K562 (cell line): ENCODE data around the gene MLANA. TPM values are rescaled to one million over a fixed set of nuclear protein-coding genes. Genes with fewer than 3 reads are reported as not detected.

Experiments
- ATAC-seq: fragments of 200-7000 bp; cut with Tn5 transposase; 3 replicates; pipeline ENCODE4 v1.9.1; 2020; ENCODE audit warnings: moderate library complexity
- BruUV-seq: library from RNA; stranded (reverse); fragments of 400-500 nt; replicated peaks from 2 replicates; lab custom pipeline; 2021; lab: Mats Ljungman, UMichigan
- CTCF ChIA-PET: fragments of 300-600 bp; formaldehyde crosslinking; extraction: SDS; loops from one replicate; lab custom pipeline; 2021; ENCODE audit warnings: low intra/inter-chr PET ratio; lab: Yijun Ruan, JAX
- POLR2A ChIA-PET: fragments of 300-600, 350-650 bp; sonication (Branson Sonifier 250); formaldehyde crosslinking; extraction: SDS; loops from one replicate; lab custom pipeline; 2021; ENCODE audit warnings: antibody characterized with exemption, inconsistent platforms; lab: Yijun Ruan, JAX
- DNase-seq, 4 experiments: peaks; one replicate each; pipeline versions ENCODE4 v3.0.0 to v3.0.0-alpha.2; 2011 to 2018; ENCODE audit warnings: low spot score in 3 of 4, mixed read lengths in 3 of 4; ENCODE audit errors: extremely low read depth in 1 of 4
- FAIRE-seq: peaks from 2 replicates; lab custom pipeline; 2011; peaks lifted over from hg19 to GRCh38; lab: Jason Lieb, UNC
- H2AFZ ChIP-seq: 2 replicates; pipeline ENCODE4 v1.6.0; 2011; ENCODE audit warnings: low read depth, low read length, control low read depth, inconsistent platforms
- H3K27ac ChIP-seq: fragments of 200-600 bp; 3 replicates; pipeline ENCODE4 v1.8.0; 2011; ENCODE audit warnings: low read depth, mild to moderate bottlenecking, control low read depth, inconsistent platforms, low read length, moderate library complexity, mixed read lengths; ENCODE audit errors: extremely low read depth
- H3K27me3 ChIP-seq, 2 experiments: fragments of 300-600 bp in 1 of 2; 2 replicates in 1 of 2; 3 replicates in 1 of 2; pipeline versions ENCODE4 v1.6.0 to v1.8.0; 2011; ENCODE audit warnings: inconsistent platforms in 2 of 2, low read length in 2 of 2, mild to moderate bottlenecking in 1 of 2, mixed read lengths in 1 of 2, moderate library complexity in 1 of 2; ENCODE audit not compliant: control insufficient read depth in 2 of 2, insufficient read depth in 2 of 2
- H3K36me3 ChIP-seq: fragments of 300-600 bp; 3 replicates; pipeline ENCODE4 v1.8.0; 2011; ENCODE audit warnings: mild to moderate bottlenecking, low read length, inconsistent platforms; ENCODE audit not compliant: control insufficient read depth, insufficient read depth
- H3K4me1 ChIP-seq, 2 experiments: fragments of 200-600 bp in 1 of 2; replicated peaks in 1 of 2; 2 replicates in 1 of 2; 3 replicates in 1 of 2; pipeline versions ENCODE4 v1.5.1 to v1.8.0; 2011; ENCODE audit warnings: inconsistent platforms in 2 of 2, low read length in 2 of 2, mild to moderate bottlenecking in 1 of 2, mixed read lengths in 1 of 2, moderate library complexity in 1 of 2; ENCODE audit not compliant: control insufficient read depth in 2 of 2, insufficient read depth in 2 of 2
- H3K4me2 ChIP-seq: 2 replicates; pipeline ENCODE4 v1.6.1; 2011; ENCODE audit warnings: low read length, control low read depth, inconsistent platforms, mixed read lengths; ENCODE audit not compliant: insufficient read depth
- H3K4me3 ChIP-seq: fragments of 200-600 bp; sonication (generic), shearing (Covaris generic); 2 replicates; pipeline ENCODE4 v1.5.1; 2016; ENCODE audit warnings: control low read depth, inconsistent platforms
- H3K79me2 ChIP-seq: fragments of 200-600 bp; 3 replicates; pipeline ENCODE4 v1.8.0; 2011; ENCODE audit warnings: low read length, inconsistent platforms; ENCODE audit not compliant: control insufficient read depth, insufficient read depth
- H3K9ac ChIP-seq, 2 experiments: 2 replicates each; pipeline versions ENCODE4 v1.6.0 to v1.6.1; 2011; ENCODE audit warnings: low read depth in 2 of 2, low read length in 2 of 2, control low read depth in 1 of 2, inconsistent platforms in 1 of 2, mild to moderate bottlenecking in 1 of 2, mixed read lengths in 1 of 2; ENCODE audit not compliant: insufficient read depth in 1 of 2
- H3K9me1 ChIP-seq: one replicate; pipeline ENCODE4 v1.6.0; 2011; ENCODE audit warnings: inconsistent platforms, mild to moderate bottlenecking, low read length, moderate library complexity; ENCODE audit not compliant: control insufficient read depth, insufficient read depth
- H3K9me3 ChIP-seq: replicated peaks from 2 replicates; pipeline ENCODE4 v1.5.1; 2011; ENCODE audit warnings: low read depth, low read length, inconsistent platforms; ENCODE audit not compliant: control insufficient read depth, insufficient read depth
- H4K20me1 ChIP-seq: replicated peaks from 2 replicates; pipeline ENCODE4 v1.6.1; 2011; ENCODE audit warnings: low read length, inconsistent platforms, mixed read lengths; ENCODE audit not compliant: control insufficient read depth, insufficient read depth
- DPF2 ChIP-seq: fragments of 450-650 bp; IDR thresholded peaks from 2 replicates; pipeline ENCODE4 v1.6.1; 2016
- HDAC3 ChIP-seq: fragments of 450-650 bp; IDR thresholded peaks from 2 replicates; pipeline ENCODE4 v1.6.1; 2018; ENCODE audit warnings: borderline replicate concordance, mild to moderate bottlenecking, moderate library complexity; ENCODE audit not compliant: partially characterized antibody
- SNRNP70 ChIP-seq: fragments of 200-400 bp; formaldehyde crosslinking; optimal IDR thresholded peaks from 2 replicates; pipeline ENCODE3; 2017; ENCODE audit warnings: low read depth, low read length
- XRCC4 ChIP-seq: IDR thresholded peaks from one replicate; pipeline ENCODE4 v1.6.1; 2011; ENCODE audit not compliant: insufficient read depth, insufficient read length; ENCODE audit errors: extremely low read depth
- ZNF174 ChIP-seq: fragments of 250-450 bp; sonication (Bioruptor Pico); IDR thresholded peaks from 2 replicates; pipeline ENCODE4 v1.4.0; 2020; ENCODE audit warnings: mild to moderate bottlenecking
- ZNF354B ChIP-seq: fragments of 250-450 bp; sonication (Bioruptor Pico); IDR thresholded peaks from 2 replicates; pipeline ENCODE4 v1.4.0; 2020
- ZSCAN32 ChIP-seq: fragments of 450-650 bp; formaldehyde crosslinking; IDR thresholded peaks from 2 replicates; pipeline ENCODE4 v1.4.0; 2020; ENCODE audit warnings: mild to moderate bottlenecking, moderate library complexity
- WGBS: fragments of 100-300 bp; shearing (Covaris generic); methylation state at CpG from one replicate; pipeline ENCODE4 v1.1.6; 2016; ENCODE audit warnings: low coverage, mixed read lengths; ENCODE audit not compliant: insufficient coverage; ENCODE audit errors: missing lambda C conversion rate; 5-methylcytosine and 5-hydroxymethylcytosine counted together
- in situ Hi-C: fragments of 300-500 bp; cut with MboI; formaldehyde crosslinking; loops from 4 replicates; pipeline ENCODE4 v1.15.0; 2018; ENCODE audit warnings: inconsistent platforms, mixed read lengths
- intact Hi-C: fragments of 100-400 bp; cut with micrococcal nuclease; formaldehyde crosslinking; loops from 2 replicates; pipeline ENCODE4 v1.14.2; 2022
- polyA plus RNA-seq, 8 experiments: library from polyadenylated mRNA; depleted of rRNA in 4 of 8; stranded (reverse) in 5 of 8; unstranded in 3 of 8; fragments of >200 nt; fragmentation: Nextera tagmentation in 2 of 8; fragmentation: Illumina TruSeq in 1 of 8; extraction: Ambion mirVana in 2 of 8; extraction: Trizol in 1 of 8; gene quantifications; 2 replicates each; pipeline versions ENCODE4 v1.2.1 to v1.2.3, GENCODE V29; 2011 to 2014; ENCODE audit warnings: inconsistent platforms in 1 of 8, missing spikeins in 1 of 8
- total RNA-seq, 7 experiments: library from RNA; depleted of rRNA in 6 of 7; stranded (reverse); fragments of >200 nt in 6 of 7; fragmentation: Illumina TruSeq in 2 of 7; extraction: Trizol in 2 of 7; gene quantifications; 2 replicates each; pipeline versions ENCODE4 v1.2.1 to v1.2.3, GENCODE V29; 2011 to 2021; ENCODE audit warnings: low replicate concordance in 1 of 7
- TF ChIP-seq, protein P1 (sequence below): sonication (generic); formaldehyde crosslinking; IDR thresholded peaks from 2 replicates; pipeline ENCODE4 v1.8.0; 2022; ENCODE audit warnings: mild to moderate bottlenecking, missing genetic modification reagents

MLANA gene
- total and polyA plus RNA-seq, 9 of the 15 experiments (the other 6 are each of a cell fraction or from before 2014, with no cell fraction given), result not detected

DNA sequence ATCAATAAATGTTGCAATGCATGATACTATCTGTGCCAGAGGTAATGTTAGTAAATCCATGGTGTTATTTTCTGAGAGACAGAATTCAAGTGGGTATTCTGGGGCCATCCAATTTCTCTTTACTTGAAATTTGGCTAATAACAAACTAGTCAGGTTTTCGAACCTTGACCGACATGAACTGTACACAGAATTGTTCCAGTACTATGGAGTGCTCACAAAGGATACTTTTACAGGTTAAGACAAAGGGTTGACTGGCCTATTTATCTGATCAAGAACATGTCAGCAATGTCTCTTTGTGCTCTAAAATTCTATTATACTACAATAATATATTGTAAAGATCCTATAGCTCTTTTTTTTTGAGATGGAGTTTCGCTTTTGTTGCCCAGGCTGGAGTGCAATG is 18.2 kb downstream of the MLANA start:
- BruUV-seq, result no TSS peak
- Histone ChIP-seq H3K9me1 (no peaks in the 10 kb centered on the region), H4K20me1 (no peaks in the 10 kb centered on the region), H3K27ac (no peak overlapping the region), H2AFZ (no peak overlapping the region), H3K36me3 (no peaks in the 10 kb centered on the region), H3K4me3 (no peak overlapping the region), H3K9ac (no peak overlapping the region), H3K9me3 (no peaks in the 10 kb centered on the region), H3K79me2 (no peaks in the 10 kb centered on the region), H3K4me1 (no peaks in the 10 kb centered on the region), H3K27me3 (no peaks in the 10 kb centered on the region), H3K4me2 (no peak overlapping the region)
- intact Hi-C loops, result no loop called here
- DNase-seq (no peak), FAIRE-seq (no peak), ATAC-seq (no peak)
- TF ChIP-seq, protein P1, sequence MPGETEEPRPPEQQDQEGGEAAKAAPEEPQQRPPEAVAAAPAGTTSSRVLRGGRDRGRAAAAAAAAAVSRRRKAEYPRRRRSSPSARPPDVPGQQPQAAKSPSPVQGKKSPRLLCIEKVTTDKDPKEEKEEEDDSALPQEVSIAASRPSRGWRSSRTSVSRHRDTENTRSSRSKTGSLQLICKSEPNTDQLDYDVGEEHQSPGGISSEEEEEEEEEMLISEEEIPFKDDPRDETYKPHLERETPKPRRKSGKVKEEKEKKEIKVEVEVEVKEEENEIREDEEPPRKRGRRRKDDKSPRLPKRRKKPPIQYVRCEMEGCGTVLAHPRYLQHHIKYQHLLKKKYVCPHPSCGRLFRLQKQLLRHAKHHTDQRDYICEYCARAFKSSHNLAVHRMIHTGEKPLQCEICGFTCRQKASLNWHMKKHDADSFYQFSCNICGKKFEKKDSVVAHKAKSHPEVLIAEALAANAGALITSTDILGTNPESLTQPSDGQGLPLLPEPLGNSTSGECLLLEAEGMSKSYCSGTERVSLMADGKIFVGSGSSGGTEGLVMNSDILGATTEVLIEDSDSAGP (CRISPR knock-in tag), result no peak
- no peak for TF ChIP-seq ZNF354B (CRISPR knock-in tag)
- TF ChIP-seq HDAC3, result no peak
- TF ChIP-seq DPF2, result no peak
- no peak for TF ChIP-seq XRCC4
- TF ChIP-seq SNRNP70, result no peak
- no peak for TF ChIP-seq ZNF174
- no peak for TF ChIP-seq ZSCAN32 (CRISPR knock-in tag)
- ChIA-PET CTCF (no interaction called here), POLR2A (no interaction called here)
- in situ Hi-C loops, result no loop called here
- 73% methylated on average over 2 of the region's 3 CpGs for WGBS
